ENCODE data around the gene AP1S2.
"Not testable (repeated sequence)": the region's sequence is repeated elsewhere in the genome, so short reads cannot be mapped to it uniquely, and the experiment has no call there.

AP1S2 gene

GRCh38 chrX:15854080-15854655 is 445 bp downstream of the AP1S2 start:
- peak; percentile 14 for DNase-seq

DNA sequence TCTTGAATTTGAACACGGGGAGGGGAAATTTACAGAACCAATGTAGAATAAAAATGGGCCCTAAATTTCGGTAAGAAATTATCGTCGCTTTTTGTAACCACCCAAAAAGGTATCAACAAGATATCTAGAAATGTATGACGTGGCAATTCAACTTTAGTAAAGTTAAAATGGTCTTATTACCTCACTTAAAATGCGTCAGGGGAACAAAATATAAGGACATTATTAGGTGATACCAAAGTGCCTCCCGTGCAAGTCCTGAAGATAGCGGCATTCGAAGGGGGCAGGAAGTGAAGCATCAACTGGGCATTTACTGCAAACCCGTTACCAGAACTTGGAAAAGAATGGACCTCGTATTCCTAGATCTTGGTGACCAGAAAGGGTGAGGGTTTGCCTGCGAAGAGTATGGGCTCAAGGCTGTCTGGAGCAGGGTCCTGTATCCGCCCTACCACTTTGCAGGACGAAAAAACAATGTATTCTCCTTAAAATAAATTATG is 980 bp downstream of the AP1S2 start:
- no peak for DNase-seq

DNA sequence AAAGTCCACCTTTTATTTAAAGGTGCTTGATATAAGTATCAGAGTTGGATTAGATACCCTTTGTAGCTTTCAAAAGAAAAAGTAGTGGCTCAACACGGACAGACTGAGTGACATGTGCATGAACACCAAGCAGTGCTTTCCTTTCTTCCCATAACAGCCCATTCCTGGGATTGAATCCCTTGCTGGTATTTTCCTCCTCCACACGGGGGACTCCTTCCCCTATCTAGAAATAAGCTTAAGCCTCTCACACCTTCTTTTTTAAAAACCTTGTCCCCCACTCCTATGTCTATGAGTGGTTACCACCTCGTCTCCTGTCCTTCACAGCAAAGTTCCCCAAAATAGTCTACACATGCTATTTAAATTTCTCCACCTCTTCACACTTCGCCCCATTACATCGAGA is 5.1 kb downstream of the AP1S2 start:
- DNase-seq, result no peak

DNA sequence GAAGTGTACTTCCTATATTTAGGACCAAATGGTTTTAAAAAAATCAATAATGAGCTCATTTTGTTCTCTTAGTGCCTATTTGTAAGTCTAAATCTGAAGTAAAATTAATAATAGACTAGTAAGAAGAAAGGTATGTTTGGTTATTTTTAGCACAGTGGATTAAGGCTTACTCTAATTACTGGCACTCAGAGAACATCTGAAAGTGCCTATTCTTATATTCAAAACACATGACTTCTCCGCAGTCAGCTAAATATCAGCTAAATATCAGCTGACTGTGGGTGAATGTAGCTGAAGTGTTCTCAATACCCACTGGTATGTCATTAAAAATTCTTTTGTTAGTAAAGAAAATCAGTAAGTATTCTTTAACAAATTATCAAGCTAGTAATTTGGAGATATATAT is 6.0 kb downstream of the AP1S2 start:
- DNase-seq, result no peak

DNA sequence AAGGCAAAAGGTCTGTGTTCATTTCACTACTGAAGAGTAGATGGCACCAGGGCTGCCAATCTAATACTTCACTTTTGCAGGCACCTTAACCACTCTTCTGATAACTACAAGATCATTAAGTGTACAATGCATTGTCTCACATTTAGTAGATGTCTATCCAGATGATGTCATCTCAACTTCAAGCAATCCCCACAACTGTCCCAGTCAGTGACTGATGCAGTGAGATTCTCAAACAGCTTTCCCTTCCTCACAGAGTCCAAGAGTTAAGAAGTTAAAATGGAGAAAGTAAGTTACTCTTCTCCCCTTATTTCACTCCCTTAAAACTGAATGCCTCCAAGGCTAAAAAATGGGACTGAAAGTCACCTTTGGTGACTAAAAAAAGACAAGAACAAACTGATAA is 10.7 kb downstream of the AP1S2 start:
- DNase-seq, result no peak

GRCh38 chrX:15841853-15842516 is 12.6 kb downstream of the AP1S2 start:
- no peak for DNase-seq

GRCh38 chrX:15838017-15838416 is 16.6 kb downstream of the AP1S2 start:
- DNase-seq, result no peak

GRCh38 chrX:15834827-15835595 is 19.6 kb downstream of the AP1S2 start:
- DNase-seq, result no peak

DNA sequence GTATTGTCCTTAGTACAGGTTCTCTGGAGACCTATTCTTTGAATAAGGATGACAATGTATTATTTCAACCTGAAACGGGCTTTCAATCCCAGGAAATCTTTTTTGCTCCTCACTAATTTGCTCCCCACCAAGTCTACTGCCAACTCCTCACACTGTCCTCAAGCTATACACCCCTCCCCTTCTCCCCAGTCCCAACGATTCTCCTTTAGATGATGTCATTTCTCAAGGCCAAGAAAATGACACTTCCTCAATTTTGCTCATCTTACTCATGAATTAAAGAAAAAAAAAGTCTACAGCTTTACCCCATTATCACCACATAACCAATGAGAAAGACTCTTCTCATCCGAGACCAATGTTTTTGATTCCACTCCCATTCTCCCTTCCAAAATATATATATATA is 20.6 kb downstream of the AP1S2 start:
- no peak for DNase-seq

DNA sequence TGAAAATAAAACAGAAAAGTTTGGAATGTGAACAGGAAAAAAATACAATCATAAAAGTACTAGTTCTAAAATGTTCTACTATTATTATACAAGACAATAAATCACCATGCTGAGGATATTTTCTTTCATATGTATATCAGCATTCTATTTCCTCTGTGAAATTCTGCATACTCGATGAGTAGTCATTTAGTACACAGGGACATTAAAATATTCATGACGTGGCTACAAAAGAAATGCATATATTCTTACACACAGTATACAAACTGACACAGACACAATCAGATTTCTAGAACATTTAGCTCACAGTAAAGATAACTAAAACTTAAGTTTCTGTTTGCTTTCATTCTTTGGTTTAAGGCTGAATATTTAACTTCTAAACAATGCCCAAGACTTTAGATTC is 23.3 kb downstream of the AP1S2 start:
- not testable (repeated sequence) for DNase-seq

DNA sequence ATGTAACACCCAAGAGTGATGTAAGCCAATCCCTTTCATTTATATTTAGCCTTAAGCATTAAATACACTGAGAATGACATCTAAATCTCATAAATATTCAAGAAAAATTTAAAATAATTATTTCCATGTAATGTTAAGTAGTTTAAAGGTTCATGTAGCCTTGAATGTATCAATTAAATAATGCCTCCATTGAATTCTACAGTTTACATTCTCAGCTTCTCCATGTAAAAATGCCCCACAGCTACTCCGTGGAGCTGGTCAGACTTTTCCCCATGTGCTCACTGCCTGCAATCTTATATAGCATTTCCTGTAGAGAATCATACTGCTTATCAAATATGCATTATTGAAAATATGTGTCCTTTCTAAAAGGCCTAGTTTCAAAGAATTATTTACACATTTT is 25.4 kb downstream of the AP1S2 start:
- no peak for DNase-seq

GRCh38 chrX:15825936-15826335 is 28.7 kb downstream of the AP1S2 start:
- no peak for DNase-seq

DNA sequence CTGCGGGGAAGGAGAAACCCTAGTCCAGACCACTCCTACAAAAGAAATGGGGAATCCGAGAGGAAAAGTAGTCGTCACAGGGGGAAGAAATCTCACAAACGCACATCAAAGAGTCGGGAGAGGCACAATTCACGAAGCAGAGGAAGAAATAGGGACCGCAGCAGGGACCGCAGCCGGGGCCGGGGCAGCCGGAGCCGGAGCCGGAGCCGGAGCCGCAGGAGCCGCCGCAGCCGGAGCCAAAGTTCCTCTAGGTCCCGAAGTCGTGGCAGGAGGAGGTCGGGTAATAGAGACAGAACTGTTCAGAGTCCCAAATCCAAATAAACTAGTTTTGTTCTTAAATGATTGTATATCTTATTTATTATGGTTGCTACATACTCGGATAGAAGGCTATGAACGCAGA is 31.7 kb downstream of the AP1S2 start:
- DNase-seq, result no peak

GRCh38 chrX:15820106-15821073 is 34.2 kb downstream of the AP1S2 start:
- DNase-seq, result no peak

DNA sequence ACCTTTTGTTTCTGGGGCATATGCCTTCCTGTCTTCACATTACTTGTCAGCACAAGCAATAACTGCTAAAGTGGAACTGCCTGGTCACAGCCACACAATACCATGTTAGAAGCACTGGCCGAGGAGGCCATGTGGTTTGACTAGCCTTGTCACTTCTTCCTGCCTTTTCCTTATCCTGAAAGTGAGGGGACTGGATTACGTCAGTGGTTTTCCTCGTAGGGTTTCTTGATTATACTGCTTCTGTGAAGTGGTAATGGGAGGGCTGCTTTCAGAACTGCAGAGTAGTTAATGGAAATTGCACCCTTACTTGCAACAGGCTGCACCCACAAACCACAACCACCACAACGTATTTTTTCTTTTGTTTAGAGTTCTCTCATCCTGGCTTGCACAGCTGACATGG is 37.7 kb downstream of the AP1S2 start:
- no peak for DNase-seq

DNA sequence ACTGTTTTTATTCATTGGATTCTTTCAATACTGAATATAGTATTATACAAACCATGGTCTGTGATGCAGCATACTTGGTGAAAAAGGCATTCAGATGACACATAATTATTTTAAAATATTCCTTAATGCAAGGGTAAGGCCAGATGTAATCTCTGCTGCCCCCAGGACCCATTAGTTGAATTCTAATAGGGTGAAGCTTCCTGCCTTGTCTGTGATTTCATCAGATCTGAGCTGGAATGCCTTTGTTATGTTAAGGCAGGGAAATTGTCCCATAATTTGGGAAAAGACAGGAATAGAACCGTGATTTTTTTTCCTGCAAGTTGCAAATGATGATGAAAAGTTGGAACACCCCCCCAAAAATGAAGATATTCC is 38.2 kb downstream of the AP1S2 start:
- no peak for DNase-seq

GRCh38 chrX:15815779-15816437 is 38.7 kb downstream of the AP1S2 start:
- no peak for DNase-seq

DNA sequence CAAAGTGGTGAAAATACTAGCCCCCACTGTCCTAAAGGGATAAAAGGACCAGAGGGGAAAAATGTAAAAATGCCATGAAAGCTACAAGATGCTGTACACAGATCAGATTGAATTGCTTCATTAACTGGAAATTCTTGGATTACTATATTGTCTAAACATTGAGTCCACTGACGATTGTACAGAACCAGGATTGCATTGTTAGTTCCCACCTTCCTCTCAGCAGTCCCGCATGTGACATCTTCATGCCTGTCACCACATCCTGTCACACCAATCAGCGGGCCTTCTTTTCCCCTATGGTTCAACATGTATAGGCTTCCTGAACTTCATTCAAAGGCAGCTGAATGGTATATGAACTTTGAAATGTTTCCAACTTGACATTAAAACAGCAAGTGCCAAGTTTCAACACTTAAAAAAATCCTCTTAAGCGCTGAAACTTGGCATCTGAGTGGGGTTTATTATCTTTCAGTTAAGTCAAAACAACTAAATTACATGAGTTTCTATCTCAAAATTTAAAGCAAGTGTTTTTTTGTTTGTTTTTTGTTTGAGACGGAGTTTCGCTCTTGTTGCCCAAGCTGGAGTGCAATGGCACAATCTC is 39.7 kb downstream of the AP1S2 start:
- no peak for DNase-seq

GRCh38 chrX:15813416-15813815 is 41.2 kb downstream of the AP1S2 start:
- no peak for DNase-seq

GRCh38 chrX:15812192-15812938 is 42.2 kb downstream of the AP1S2 start:
- DNase-seq, result no peak

GRCh38 chrX:15808254-15808653 is 46.4 kb downstream of the AP1S2 start:
- DNase-seq, result no peak
